Activated CD4-positive, alpha-beta T cell treated with anti-CD3 and anti-CD28 coated beads, Interleukin-2, Interleukin-4, amounts not matched to agents 100 ng/mL and 50 ng/mL, durations not matched to agents 16 hours and 8 hours (primary cell): ENCODE measurements around the gene FAM3C.
A peak's percentile ranks its signal among the peaks of the same experiment; 100 is the strongest.
"Not testable (repeated sequence)": the region's sequence is repeated elsewhere in the genome, so short reads cannot be mapped to it uniquely, and the experiment has no call there.

Experiments
- DNase-seq: peaks from one replicate; pipeline ENCODE4 v3.0.0-alpha.2; 2020; ENCODE audit warnings: low spot score

The FAM3C gene

GRCh38 chr7:121395961-121396757 lies at the start of gene FAM3C:
Gene FAM3C (minus strand): TSS chr7:121396308. CDS start chr7:121382969, 13,339 bp downstream.
- peak; percentile 90 for DNase-seq

- peak; percentile 32 for DNase-seq
Measured at GRCh38 chr7:121442845-121443244, 46.7 kb upstream of the FAM3C start.

GRCh38 chr7:121440857-121441503 lies 44.9 kb upstream of the FAM3C start:
- no peak for DNase-seq

GRCh38 chr7:121438043-121438955 lies 42.2 kb upstream of the FAM3C start:
- DNase-seq, result peak; percentile 62

- DNase-seq, result no peak
Measured at GRCh38 chr7:121437470-121437869, 41.4 kb upstream of the FAM3C start.

GRCh38 chr7:121436688-121437087 lies 40.6 kb upstream of the FAM3C start:
- DNase-seq, result no peak

- DNase-seq, result no peak
Measured at GRCh38 chr7:121436136-121436535, 40.0 kb upstream of the FAM3C start.

GRCh38 chr7:121433775-121434174 lies 37.7 kb upstream of the FAM3C start:
- DNase-seq, result no peak

- DNase-seq, result not testable (repeated sequence)
Measured at GRCh38 chr7:121432486-121432885, 36.4 kb upstream of the FAM3C start.

- no peak for DNase-seq
Measured at GRCh38 chr7:121431996-121432395, 35.9 kb upstream of the FAM3C start.

GRCh38 chr7:121431389-121431995 lies 35.4 kb upstream of the FAM3C start:
- DNase-seq, result no peak

- no peak for DNase-seq
Measured at GRCh38 chr7:121430558-121430957, 34.5 kb upstream of the FAM3C start.

GRCh38 chr7:121429798-121430197 lies 33.7 kb upstream of the FAM3C start:
- DNase-seq, result no peak

GRCh38 chr7:121428855-121429489 lies 32.9 kb upstream of the FAM3C start:
- DNase-seq, result no peak

- not testable (repeated sequence) for DNase-seq
Measured at GRCh38 chr7:121421743-121422142, 25.6 kb upstream of the FAM3C start.

- no peak for DNase-seq
Measured at GRCh38 chr7:121420976-121421375, 24.9 kb upstream of the FAM3C start.

GRCh38 chr7:121419201-121420148 lies 23.4 kb upstream of the FAM3C start:
- no peak for DNase-seq

- DNase-seq, result no peak
Measured at GRCh38 chr7:121416533-121416932, 20.4 kb upstream of the FAM3C start.

- no peak for DNase-seq
Measured at GRCh38 chr7:121414436-121414835, 18.3 kb upstream of the FAM3C start.

GRCh38 chr7:121411597-121411979 lies 15.5 kb upstream of the FAM3C start:
- no peak for DNase-seq
